ENCODE results near the gene MPL. TPM values are rescaled to one million over a fixed set of nuclear protein-coding genes. Genes with fewer than 3 reads are reported as not detected.
A peak's percentile ranks its signal among the peaks of the same experiment; 100 is the strongest.

MPL gene
- total RNA-seq, 1 donor, result not detected

GRCh38 chr1:43358746-43359693, 21.4 kb downstream of the MPL start, which contains the start of gene CDC20:
Gene CDC20 (plus strand): TSS chr1:43358981. CDS start chr1:43359216, 235 bp downstream.
- peak; percentile 95 for DNase-seq (ENCODE audit: low read depth)
- peak within 1 kb of the TSS; percentile 75 for H3K4me3 ChIP-seq (ENCODE audit: low read depth, low read length)
- no peak for TF ChIP-seq CTCF (IDR thresholded peaks at IDR 0.05; ENCODE audit: insufficient read depth, low read length)

- no peak for DNase-seq (ENCODE audit: low read depth)
- peak overlapping the region; percentile 71 for H3K4me3 ChIP-seq (ENCODE audit: low read depth, low read length)
- no peak for TF ChIP-seq CTCF (IDR thresholded peaks at IDR 0.05; ENCODE audit: insufficient read depth, low read length)
Observed at GRCh38 chr1:43359696-43360095, 22.1 kb downstream of the MPL start.

GRCh38 chr1:43360616-43361015, 23.0 kb downstream of the MPL start:
- no peak for DNase-seq (ENCODE audit: low read depth)
- TF ChIP-seq CTCF (IDR thresholded peaks at IDR 0.05; ENCODE audit: insufficient read depth, low read length), result no peak
- peak overlapping the region; percentile 71 for H3K4me3 ChIP-seq (ENCODE audit: low read depth, low read length)

GRCh38 chr1:43363283-43363934, 25.8 kb downstream of the MPL start:
- TF ChIP-seq CTCF (IDR thresholded peaks at IDR 0.05; ENCODE audit: insufficient read depth, low read length), result no peak
- no peak for DNase-seq (ENCODE audit: low read depth)
- H3K4me3 ChIP-seq (ENCODE audit: low read depth, low read length), result no peak overlapping the region

- TF ChIP-seq CTCF (IDR thresholded peaks at IDR 0.05; ENCODE audit: insufficient read depth, low read length), result no peak
- no peak for DNase-seq (ENCODE audit: low read depth)
- no peak overlapping the region for H3K4me3 ChIP-seq (ENCODE audit: low read depth, low read length)
Observed at GRCh38 chr1:43363935-43364525, 26.4 kb downstream of the MPL start.

- H3K4me3 ChIP-seq (ENCODE audit: low read depth, low read length), result peak overlapping the region; percentile 18
- DNase-seq (ENCODE audit: low read depth), result no peak
- TF ChIP-seq CTCF (IDR thresholded peaks at IDR 0.05; ENCODE audit: insufficient read depth, low read length), result no peak
Observed at GRCh38 chr1:43365678-43366077, 28.1 kb downstream of the MPL start.
